ENCODE results near the gene IL1B. TPM values are rescaled to one million over a fixed set of nuclear protein-coding genes. Genes with fewer than 3 reads are reported as not detected.

IL1B gene
- total and polyA plus RNA-seq, 2 donors (not counting 1 experiment from before 2014, with no cell fraction given): 0.20 to 13.1 TPM

GRCh38 chr2:112791019-112791418 is 45.6 kb downstream of the IL1B start:
- Mint-ChIP-seq H3K4me3 (no peak overlapping the region), H3K27ac (no peak overlapping the region), H3K9me3 (ENCODE audit: insufficient read depth) (no peaks in the 10 kb centered on the region), H3K4me1 (peaks cover 9% of the 10 kb centered on the region), H3K27me3 (no peaks in the 10 kb centered on the region)
- DNase-seq (no peak), ATAC-seq (ENCODE audit: low read depth) (no peak)
- intact Hi-C loops (cut with micrococcal nuclease): no loop called here
- Histone ChIP-seq H3K4me1 (ENCODE audit: control insufficient read depth in 2 of 2, insufficient read depth in 2 of 2, low read length in 2 of 2) (peaks cover 2 to 5% of the 10 kb centered on the region in 2 donors), H3K79me2 (ENCODE audit: control insufficient read depth, insufficient read depth, low read length) (no peaks in the 10 kb centered on the region), H4K20me1 (ENCODE audit: control insufficient read depth, insufficient read depth, low read length, poor library complexity, severe bottlenecking) (no peaks in the 10 kb centered on the region), H3K36me3 (replicated peaks in 1 of 2; ENCODE audit: control extremely low read depth in 1 of 2, control insufficient read depth in 1 of 2, extremely low read depth in 1 of 2, insufficient read depth in 2 of 2, low read length in 1 of 2) (no peaks in the 10 kb centered on the region), H3K27ac (ENCODE audit: low read length in 2 of 2) (no peak overlapping the region), H2AFZ (ENCODE audit: insufficient read depth, low read depth, low read length, poor library complexity, severe bottlenecking) (no peak overlapping the region), H3K9ac (ENCODE audit: low read length) (no peak overlapping the region), H3K27me3 (replicated peaks in 1 of 4; ENCODE audit: control extremely low read depth in 1 of 4, control insufficient read depth in 3 of 4, insufficient read depth in 4 of 4, low read length in 3 of 4) (no peaks in the 10 kb centered on the region), H3K9me3 (ENCODE audit: control extremely low read depth in 1 of 3, control insufficient read depth in 2 of 3, insufficient read depth in 1 of 3, low read length in 2 of 3) (no peaks in the 10 kb centered on the region), H3K4me2 (replicated peaks; ENCODE audit: low read depth, low read length, poor library complexity, severe bottlenecking) (no peak overlapping the region), H3K4me3 (ENCODE audit: control extremely low read depth in 1 of 5, extremely low read depth in 1 of 5, insufficient read depth in 1 of 5, low read depth in 2 of 5, low read length in 4 of 5) (no peak overlapping the region)
- ChIA-PET POLR2A (no interaction called here), CTCF (no interaction called here)
- TF ChIP-seq EZH2 (IDR thresholded peaks at IDR 0.05; ENCODE audit: borderline replicate concordance, insufficient read depth, low read depth, low read length, poor library complexity, severe bottlenecking) (no peak), CTCF (IDR thresholded peaks at IDR 0.05) (no peak)
- 95% methylated on average over 3 of the region's 3 CpGs for WGBS (ENCODE audit: insufficient coverage)

DNA sequence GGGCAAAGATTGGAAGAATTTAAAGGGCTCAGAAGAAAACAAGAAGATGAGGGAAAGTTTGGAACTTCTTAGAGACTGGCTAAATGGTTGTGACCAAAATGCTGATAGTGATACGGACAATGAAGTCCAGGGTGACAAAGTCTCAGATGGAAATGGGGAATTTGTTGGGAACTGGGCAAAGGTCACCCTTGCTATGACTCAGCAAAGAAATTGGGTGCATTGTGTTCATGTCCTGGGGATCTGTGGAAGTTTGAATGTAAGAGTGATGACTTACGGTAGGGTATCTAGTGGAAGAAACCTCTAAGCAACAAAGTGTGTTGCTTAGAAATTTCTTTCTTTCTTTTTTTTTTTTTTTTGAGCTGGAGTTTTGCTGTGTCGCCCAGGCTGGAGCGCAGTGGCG is 46.3 kb downstream of the IL1B start:
- POLR2A ChIA-PET: no interaction called here
- DNase-seq: no peak
- CTCF ChIA-PET: no interaction called here
- H3K27ac Mint-ChIP-seq: no peak overlapping the region
- H3K27me3 ChIP-seq (replicated peaks in 1 of 4; ENCODE audit: control extremely low read depth in 1 of 4, control insufficient read depth in 3 of 4, insufficient read depth in 4 of 4, low read length in 3 of 4): no peaks in the 10 kb centered on the region
- H4K20me1 ChIP-seq (ENCODE audit: control insufficient read depth, insufficient read depth, low read length, poor library complexity, severe bottlenecking): no peaks in the 10 kb centered on the region
- no peaks in the 10 kb centered on the region for H3K79me2 ChIP-seq (ENCODE audit: control insufficient read depth, insufficient read depth, low read length)
- H3K4me1 ChIP-seq (ENCODE audit: control insufficient read depth in 2 of 2, insufficient read depth in 2 of 2, low read length in 2 of 2): peaks cover 2 to 5% of the 10 kb centered on the region in 2 donors
- peaks cover 9% of the 10 kb centered on the region for H3K4me1 Mint-ChIP-seq
- no peak overlapping the region for H3K4me3 Mint-ChIP-seq
- intact Hi-C loops (cut with micrococcal nuclease): no loop called here
- no peak overlapping the region for H3K4me3 ChIP-seq (ENCODE audit: control extremely low read depth in 1 of 5, extremely low read depth in 1 of 5, insufficient read depth in 1 of 5, low read depth in 2 of 5, low read length in 4 of 5)
- H3K4me2 ChIP-seq (replicated peaks; ENCODE audit: low read depth, low read length, poor library complexity, severe bottlenecking): no peak overlapping the region
- H2AFZ ChIP-seq (ENCODE audit: insufficient read depth, low read depth, low read length, poor library complexity, severe bottlenecking): no peak overlapping the region
- 100% methylated on average over 4 of the region's 5 CpGs for WGBS (ENCODE audit: insufficient coverage)
- H3K9me3 Mint-ChIP-seq (ENCODE audit: insufficient read depth): no peaks in the 10 kb centered on the region
- ATAC-seq (ENCODE audit: low read depth): no peak
- H3K27ac ChIP-seq (ENCODE audit: low read length in 2 of 2): no peak overlapping the region
- no peaks in the 10 kb centered on the region for H3K36me3 ChIP-seq (replicated peaks in 1 of 2; ENCODE audit: control extremely low read depth in 1 of 2, control insufficient read depth in 1 of 2, extremely low read depth in 1 of 2, insufficient read depth in 2 of 2, low read length in 1 of 2)
- no peaks in the 10 kb centered on the region for H3K27me3 Mint-ChIP-seq
- no peak overlapping the region for H3K9ac ChIP-seq (ENCODE audit: low read length)
- TF ChIP-seq EZH2 (IDR thresholded peaks at IDR 0.05; ENCODE audit: borderline replicate concordance, insufficient read depth, low read depth, low read length, poor library complexity, severe bottlenecking) (no peak), CTCF (IDR thresholded peaks at IDR 0.05) (no peak)
- H3K9me3 ChIP-seq (ENCODE audit: control extremely low read depth in 1 of 3, control insufficient read depth in 2 of 3, insufficient read depth in 1 of 3, low read length in 2 of 3): no peaks in the 10 kb centered on the region
